Hepatocyte (in vitro differentiated cells): Measurements from ENCODE around the gene DAZL. TPM values are rescaled to one million over a fixed set of nuclear protein-coding genes. Genes with fewer than 3 reads are reported as not detected.
A peak's percentile ranks its signal among the peaks of the same experiment; 100 is the strongest.

Experiments
- DNase-seq: peaks from one replicate; pipeline ENCODE4 v3.0.0-alpha.2; 2016; ENCODE audit warnings: low spot score
- H2AFZ ChIP-seq: fragments of 200-600 bp; sonication (generic); 2 replicates; pipeline ENCODE4 v1.6.0; 2016; ENCODE audit warnings: antibody characterized with exemption, mild to moderate bottlenecking
- H3K27ac ChIP-seq: fragments of 200-600 bp; sonication (generic); 2 replicates; pipeline ENCODE4 v1.5.1; 2016; ENCODE audit warnings: mild to moderate bottlenecking
- H3K27me3 ChIP-seq: fragments of 200-600 bp; sonication (generic); 2 replicates; pipeline ENCODE4 v1.6.1; 2016
- H3K36me3 ChIP-seq: fragments of 200-600 bp; sonication (generic); replicated peaks from 2 replicates; pipeline ENCODE4 v1.5.1; 2016; ENCODE audit warnings: low read depth; ENCODE audit not compliant: insufficient read depth
- H3K4me1 ChIP-seq: fragments of 200-600 bp; sonication (generic); 2 replicates; pipeline ENCODE4 v1.5.1; 2016; ENCODE audit warnings: mild to moderate bottlenecking, moderate library complexity; ENCODE audit not compliant: insufficient read depth
- H3K4me2 ChIP-seq: fragments of 200-600 bp; sonication (generic); 2 replicates; pipeline ENCODE4 v1.6.0; 2016
- H3K4me3 ChIP-seq: fragments of 200-600 bp; sonication (generic); 2 replicates; pipeline ENCODE4 v1.5.1; 2016; ENCODE audit warnings: mild to moderate bottlenecking
- H3K79me2 ChIP-seq: fragments of 200-600 bp; sonication (generic); 2 replicates; pipeline ENCODE4 v1.6.0; 2017; ENCODE audit warnings: mild to moderate bottlenecking
- H3K9me2 ChIP-seq: fragments of 200-600 bp; sonication (generic); replicated peaks from 2 replicates; pipeline ENCODE4 v1.6.0; 2017; ENCODE audit warnings: mild to moderate bottlenecking; ENCODE audit not compliant: insufficient read depth
- H3K9me3 ChIP-seq: fragments of 200-600 bp; sonication (generic); 2 replicates; pipeline ENCODE4 v1.5.1; 2016; ENCODE audit warnings: low read depth, mild to moderate bottlenecking
- H4K20me1 ChIP-seq: fragments of 200-600 bp; sonication (generic); 2 replicates; pipeline ENCODE4 v1.6.0; 2016; ENCODE audit warnings: mild to moderate bottlenecking; ENCODE audit not compliant: insufficient read depth, poor library complexity, severe bottlenecking
- CTCF ChIP-seq: fragments of 200-600 bp; sonication (generic); IDR thresholded peaks from 2 replicates; pipeline ENCODE4 v1.5.1; 2016; ENCODE audit warnings: antibody characterized with exemption, mild to moderate bottlenecking; ENCODE audit not compliant: poor library complexity
- EZH2 ChIP-seq: fragments of 200-600 bp; sonication (generic); IDR thresholded peaks from 2 replicates; pipeline ENCODE4 v1.6.1; 2016; ENCODE audit warnings: antibody characterized with exemption, mild to moderate bottlenecking, borderline replicate concordance
- EZH2phosphoT487 ChIP-seq: fragments of 200-600 bp; sonication (generic); IDR thresholded peaks from one replicate; pipeline ENCODE4 v1.6.1; 2018; ENCODE audit warnings: antibody characterized with exemption, mild to moderate bottlenecking, low read depth, moderate library complexity; ENCODE audit not compliant: unreplicated experiment, severe bottlenecking
- WGBS: methylation state at CpG from one replicate; pipeline ENCODE4 v1.1.6; 2016; ENCODE audit warnings: low lambda C conversion rate; ENCODE audit errors: missing lambda C conversion rate; 5-methylcytosine and 5-hydroxymethylcytosine counted together
- polyA plus RNA-seq: library from polyadenylated mRNA; unstranded; fragments of >200 nt; fragmentation: Nextera tagmentation; extraction: Ambion mirVana; gene quantifications from 2 replicates; pipeline ENCODE4 v1.2.1, GENCODE V29; 2016
- total RNA-seq: library from RNA; depleted of rRNA; stranded (reverse); fragments of >200 nt; gene quantifications from 2 replicates; pipeline ENCODE4 v1.2.3, GENCODE V29; 2014

The DAZL gene
- total and polyA plus RNA-seq, 2 experiments from 2014 or later: 0.33 TPM; not detected in 1

- DNase-seq: peak; percentile 91
- Histone ChIP-seq H3K4me1 (no peaks in the 10 kb centered on the region), H3K4me3 (no peak overlapping the region), H3K27me3 (no peaks in the 10 kb centered on the region), H4K20me1 (no peaks in the 10 kb centered on the region), H3K9me3 (no peaks in the 10 kb centered on the region), H3K9me2 (no peaks in the 10 kb centered on the region), H3K4me2 (no peak overlapping the region), H3K79me2 (no peaks in the 10 kb centered on the region), H2AFZ (no peak overlapping the region), H3K27ac (no peak overlapping the region), H3K36me3 (no peaks in the 10 kb centered on the region)
- 10% methylated on average over 7 of the region's 7 CpGs for WGBS
- TF ChIP-seq CTCF (peak; percentile 93), EZH2phosphoT487 (no peak)
Observed at GRCh38 chr3:16600780-16601536, 4.3 kb downstream of the DAZL start.

- DNase-seq: no peak
- no peaks in the 10 kb centered on the region for H3K9me3 ChIP-seq
- no peaks in the 10 kb centered on the region for H3K27me3 ChIP-seq
- H3K36me3 ChIP-seq: no peaks in the 10 kb centered on the region
- no peaks in the 10 kb centered on the region for H3K9me2 ChIP-seq
- no peaks in the 10 kb centered on the region for H3K79me2 ChIP-seq
- H2AFZ ChIP-seq: no peak overlapping the region
- no peak overlapping the region for H3K4me3 ChIP-seq
- WGBS: 74% methylated on average over 3 of the region's 3 CpGs
- no peaks in the 10 kb centered on the region for H4K20me1 ChIP-seq
- H3K27ac ChIP-seq: no peak overlapping the region
- no peaks in the 10 kb centered on the region for H3K4me1 ChIP-seq
- no peak overlapping the region for H3K4me2 ChIP-seq
- TF ChIP-seq EZH2 (no peak), CTCF (no peak), EZH2phosphoT487 (no peak)
Observed at GRCh38 chr3:16599694-16600093, 5.5 kb downstream of the DAZL start.

GRCh38 chr3:16596352-16597032 is 8.7 kb downstream of the DAZL start:
- Histone ChIP-seq H3K4me1 (no peaks in the 10 kb centered on the region), H3K9me3 (no peaks in the 10 kb centered on the region), H3K4me3 (no peak overlapping the region), H4K20me1 (no peaks in the 10 kb centered on the region), H3K27me3 (no peaks in the 10 kb centered on the region), H3K79me2 (no peaks in the 10 kb centered on the region), H3K27ac (no peak overlapping the region), H2AFZ (no peak overlapping the region), H3K9me2 (no peaks in the 10 kb centered on the region), H3K4me2 (no peak overlapping the region), H3K36me3 (no peaks in the 10 kb centered on the region)
- TF ChIP-seq EZH2 (no peak), CTCF (no peak), EZH2phosphoT487 (no peak)
- 79% methylated on average over 5 of the region's 5 CpGs for WGBS
- no peak for DNase-seq
